ENCODE data around the gene NRCAM. TPM values are rescaled to one million over a fixed set of nuclear protein-coding genes. Genes with fewer than 3 reads are reported as not detected.

Gene NRCAM
- total RNA-seq, 1 donor from 2014 or later: 9.3 TPM

DNA sequence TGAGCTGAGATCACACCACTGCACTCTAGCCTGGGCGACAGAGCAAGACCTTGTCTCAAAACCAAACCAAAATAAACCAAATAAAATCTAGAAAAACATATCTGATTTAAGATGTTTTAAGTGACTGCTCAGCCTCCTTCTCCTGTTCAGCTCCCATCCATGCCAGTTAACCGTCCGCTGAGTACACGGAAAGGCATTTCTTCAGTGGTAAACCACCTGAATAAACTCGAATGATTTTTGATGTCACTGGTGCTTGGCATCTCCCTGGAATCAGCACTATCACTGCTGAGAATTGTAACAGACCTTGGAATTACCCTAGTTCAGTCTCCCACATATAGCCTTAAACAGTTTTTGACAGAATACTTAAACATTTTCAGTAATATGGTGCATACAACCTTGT is 24.1 kb upstream of the NRCAM start:
- no peak overlapping the region for H3K9ac ChIP-seq (ENCODE audit: low read length)
- no peaks in the 10 kb centered on the region for H3K79me2 ChIP-seq (ENCODE audit: insufficient read depth, low read length)
- DNase-seq (ENCODE audit: low read depth): peak; percentile 41
- no peak overlapping the region for H3K4me3 ChIP-seq (ENCODE audit: insufficient read depth, low read depth, low read length)
- H3K4me2 ChIP-seq (ENCODE audit: low read length): no peak overlapping the region
- Mint-ChIP-seq H3K27me3 (ENCODE audit: low read depth, unreplicated experiment) (no peaks in the 10 kb centered on the region), H3K9me3 (ENCODE audit: unreplicated experiment) (no peaks in the 10 kb centered on the region), H3K27ac (ENCODE audit: unreplicated experiment) (no peak overlapping the region), H3K4me3 (ENCODE audit: unreplicated experiment) (no peak overlapping the region), H3K36me3 (ENCODE audit: low read depth, unreplicated experiment) (peaks cover 11% of the 10 kb centered on the region), H3K4me1 (ENCODE audit: low read depth, unreplicated experiment) (peaks cover 3% of the 10 kb centered on the region)
- no peaks in the 10 kb centered on the region for H3K4me1 ChIP-seq (ENCODE audit: insufficient read depth, low read length)
- no peak for FAIRE-seq
- H2AFZ ChIP-seq (ENCODE audit: low read depth, low read length): no peak overlapping the region
- no peak overlapping the region for H3K27ac ChIP-seq (ENCODE audit: low read depth, low read length)
- no peaks in the 10 kb centered on the region for H3K27me3 ChIP-seq (ENCODE audit: insufficient read depth, low read length)
- no peaks in the 10 kb centered on the region for H3K9me3 ChIP-seq (ENCODE audit: insufficient read depth, low read depth, low read length)
- no peaks in the 10 kb centered on the region for H4K20me1 ChIP-seq (ENCODE audit: insufficient read depth, low read length)
- no peak for TF ChIP-seq EZH2 (IDR thresholded peaks at IDR 0.05; ENCODE audit: insufficient read depth, low read length)
- TF ChIP-seq, protein P1, sequence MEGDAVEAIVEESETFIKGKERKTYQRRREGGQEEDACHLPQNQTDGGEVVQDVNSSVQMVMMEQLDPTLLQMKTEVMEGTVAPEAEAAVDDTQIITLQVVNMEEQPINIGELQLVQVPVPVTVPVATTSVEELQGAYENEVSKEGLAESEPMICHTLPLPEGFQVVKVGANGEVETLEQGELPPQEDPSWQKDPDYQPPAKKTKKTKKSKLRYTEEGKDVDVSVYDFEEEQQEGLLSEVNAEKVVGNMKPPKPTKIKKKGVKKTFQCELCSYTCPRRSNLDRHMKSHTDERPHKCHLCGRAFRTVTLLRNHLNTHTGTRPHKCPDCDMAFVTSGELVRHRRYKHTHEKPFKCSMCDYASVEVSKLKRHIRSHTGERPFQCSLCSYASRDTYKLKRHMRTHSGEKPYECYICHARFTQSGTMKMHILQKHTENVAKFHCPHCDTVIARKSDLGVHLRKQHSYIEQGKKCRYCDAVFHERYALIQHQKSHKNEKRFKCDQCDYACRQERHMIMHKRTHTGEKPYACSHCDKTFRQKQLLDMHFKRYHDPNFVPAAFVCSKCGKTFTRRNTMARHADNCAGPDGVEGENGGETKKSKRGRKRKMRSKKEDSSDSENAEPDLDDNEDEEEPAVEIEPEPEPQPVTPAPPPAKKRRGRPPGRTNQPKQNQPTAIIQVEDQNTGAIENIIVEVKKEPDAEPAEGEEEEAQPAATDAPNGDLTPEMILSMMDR (IDR thresholded peaks at IDR 0.05; ENCODE audit: insufficient read depth, low read depth, low read length): no peak
- no peaks in the 10 kb centered on the region for H3K36me3 ChIP-seq (ENCODE audit: insufficient read depth, low read length)

DNA sequence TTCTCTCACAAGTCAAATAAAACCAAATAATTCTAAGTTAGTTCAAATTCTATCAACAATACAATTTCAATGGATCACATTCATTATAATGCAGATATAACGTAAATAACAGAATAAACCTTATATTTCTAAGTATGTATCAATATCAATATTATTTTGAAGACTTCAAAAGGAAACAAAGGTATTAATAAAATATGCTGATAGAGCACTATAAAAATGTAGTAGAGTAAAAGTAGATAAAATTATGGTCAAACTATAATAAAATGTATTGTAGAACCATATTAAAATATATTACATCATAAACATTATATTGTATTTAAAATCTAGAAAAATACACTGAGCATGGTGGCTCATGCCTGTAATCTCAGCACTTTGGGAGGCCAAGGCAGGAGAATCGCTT is 23.5 kb upstream of the NRCAM start:
- Mint-ChIP-seq H3K9me3 (ENCODE audit: unreplicated experiment) (no peaks in the 10 kb centered on the region), H3K4me1 (ENCODE audit: low read depth, unreplicated experiment) (peaks cover 3% of the 10 kb centered on the region), H3K36me3 (ENCODE audit: low read depth, unreplicated experiment) (peaks cover 12% of the 10 kb centered on the region), H3K27me3 (ENCODE audit: low read depth, unreplicated experiment) (no peaks in the 10 kb centered on the region), H3K27ac (ENCODE audit: unreplicated experiment) (no peak overlapping the region), H3K4me3 (ENCODE audit: unreplicated experiment) (no peak overlapping the region)
- H3K36me3 ChIP-seq (ENCODE audit: insufficient read depth, low read length): no peaks in the 10 kb centered on the region
- H2AFZ ChIP-seq (ENCODE audit: low read depth, low read length): no peak overlapping the region
- H4K20me1 ChIP-seq (ENCODE audit: insufficient read depth, low read length): no peaks in the 10 kb centered on the region
- no peaks in the 10 kb centered on the region for H3K79me2 ChIP-seq (ENCODE audit: insufficient read depth, low read length)
- H3K9ac ChIP-seq (ENCODE audit: low read length): no peak overlapping the region
- no peaks in the 10 kb centered on the region for H3K27me3 ChIP-seq (ENCODE audit: insufficient read depth, low read length)
- no peak overlapping the region for H3K4me2 ChIP-seq (ENCODE audit: low read length)
- H3K27ac ChIP-seq (ENCODE audit: low read depth, low read length): no peak overlapping the region
- no peak for FAIRE-seq
- TF ChIP-seq, protein P1 (IDR thresholded peaks at IDR 0.05; ENCODE audit: insufficient read depth, low read depth, low read length): no peak
- no peak for TF ChIP-seq EZH2 (IDR thresholded peaks at IDR 0.05; ENCODE audit: insufficient read depth, low read length)
- H3K4me3 ChIP-seq (ENCODE audit: insufficient read depth, low read depth, low read length): no peak overlapping the region
- no peaks in the 10 kb centered on the region for H3K4me1 ChIP-seq (ENCODE audit: insufficient read depth, low read length)
- no peaks in the 10 kb centered on the region for H3K9me3 ChIP-seq (ENCODE audit: insufficient read depth, low read depth, low read length)
- DNase-seq (ENCODE audit: low read depth): no peak

DNA sequence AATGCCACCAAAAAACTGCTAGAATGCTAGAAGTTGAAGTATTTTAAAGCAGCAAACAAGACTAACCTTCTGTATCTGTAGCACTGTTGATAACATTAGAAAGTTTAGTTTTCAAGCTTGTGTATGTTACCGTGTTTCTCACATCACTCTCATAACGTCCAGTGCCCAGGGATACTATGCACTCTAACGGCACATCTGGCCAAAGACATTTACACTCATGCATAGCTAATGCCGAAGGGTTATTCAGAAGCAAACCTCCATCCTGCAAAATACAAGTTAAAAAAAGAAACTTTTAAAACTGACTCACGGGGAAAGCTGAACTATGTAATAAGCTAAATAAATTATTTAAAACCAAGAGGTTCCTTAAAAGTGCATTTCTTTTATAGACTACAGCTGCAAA is 22.9 kb upstream of the NRCAM start:
- Histone ChIP-seq H3K79me2 (ENCODE audit: insufficient read depth, low read length) (no peaks in the 10 kb centered on the region), H3K36me3 (ENCODE audit: insufficient read depth, low read length) (no peaks in the 10 kb centered on the region), H3K9me3 (ENCODE audit: insufficient read depth, low read depth, low read length) (no peaks in the 10 kb centered on the region), H3K4me2 (ENCODE audit: low read length) (no peak overlapping the region), H2AFZ (ENCODE audit: low read depth, low read length) (no peak overlapping the region), H3K4me1 (ENCODE audit: insufficient read depth, low read length) (no peaks in the 10 kb centered on the region), H4K20me1 (ENCODE audit: insufficient read depth, low read length) (no peaks in the 10 kb centered on the region), H3K9ac (ENCODE audit: low read length) (no peak overlapping the region), H3K4me3 (ENCODE audit: insufficient read depth, low read depth, low read length) (no peak overlapping the region), H3K27ac (ENCODE audit: low read depth, low read length) (no peak overlapping the region), H3K27me3 (ENCODE audit: insufficient read depth, low read length) (no peaks in the 10 kb centered on the region)
- Mint-ChIP-seq H3K36me3 (ENCODE audit: low read depth, unreplicated experiment) (peaks cover 12% of the 10 kb centered on the region), H3K27me3 (ENCODE audit: low read depth, unreplicated experiment) (no peaks in the 10 kb centered on the region), H3K27ac (ENCODE audit: unreplicated experiment) (no peak overlapping the region), H3K4me3 (ENCODE audit: unreplicated experiment) (no peak overlapping the region), H3K9me3 (ENCODE audit: unreplicated experiment) (no peaks in the 10 kb centered on the region), H3K4me1 (ENCODE audit: low read depth, unreplicated experiment) (peaks cover 3% of the 10 kb centered on the region)
- DNase-seq (ENCODE audit: low read depth) (no peak), FAIRE-seq (no peak)
- TF ChIP-seq EZH2 (IDR thresholded peaks at IDR 0.05; ENCODE audit: insufficient read depth, low read length): no peak
- TF ChIP-seq, protein P1 (IDR thresholded peaks at IDR 0.05; ENCODE audit: insufficient read depth, low read depth, low read length): no peak
